ENCODE data around the gene HTR3A.

- TF ChIP-seq REST (IDR thresholded peaks at IDR 0.05; ENCODE audit: borderline replicate concordance in 1 of 2, low read depth in 1 of 2, low read length in 2 of 2): no peak
- no peak for TF ChIP-seq CTCF (CRISPR knock-in tag; IDR thresholded peaks at IDR 0.05)
Observed at GRCh38 chr11:114031967-114032320, 57.0 kb downstream of the HTR3A start.

All from HepG2 (cell line).